NCI-H2227 treated with DMSO at 0.1 percent for 48 hours (cell line): ENCODE data around the gene CXCR1.
"Not testable (repeated sequence)": the region's sequence is repeated elsewhere in the genome, so short reads cannot be mapped to it uniquely, and the experiment has no call there.

ENCODE experiments used
- DNase-seq: peaks from one replicate; lab custom pipeline; 2025; lab: John Stamatoyannopoulos, UW

The CXCR1 gene

DNA sequence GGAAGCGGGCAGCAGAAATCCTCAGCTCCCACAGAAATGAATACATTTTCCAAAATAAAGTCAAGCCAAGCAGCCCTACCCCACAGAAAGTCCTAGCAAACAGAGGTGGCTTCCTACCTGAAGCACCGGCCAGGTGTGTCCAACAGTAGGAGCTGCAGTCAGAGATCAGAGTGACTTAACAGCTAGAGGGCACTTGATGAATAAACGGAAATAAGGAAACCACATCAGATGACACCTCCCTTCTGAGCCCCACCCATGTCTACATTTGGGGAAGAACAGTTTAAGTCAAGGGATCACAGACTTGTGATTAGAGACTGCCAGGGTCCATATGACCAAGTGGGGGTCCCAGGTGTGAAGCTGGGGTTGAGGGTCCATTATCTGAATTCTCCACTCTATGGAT is at the start of gene CXCR1:
Gene CXCR1 (minus strand): TSS at position 172 of the 400 bp plus-strand sequence. CDS start 1,751 bp downstream, outside the sequence.
- DNase-seq: no peak

DNA sequence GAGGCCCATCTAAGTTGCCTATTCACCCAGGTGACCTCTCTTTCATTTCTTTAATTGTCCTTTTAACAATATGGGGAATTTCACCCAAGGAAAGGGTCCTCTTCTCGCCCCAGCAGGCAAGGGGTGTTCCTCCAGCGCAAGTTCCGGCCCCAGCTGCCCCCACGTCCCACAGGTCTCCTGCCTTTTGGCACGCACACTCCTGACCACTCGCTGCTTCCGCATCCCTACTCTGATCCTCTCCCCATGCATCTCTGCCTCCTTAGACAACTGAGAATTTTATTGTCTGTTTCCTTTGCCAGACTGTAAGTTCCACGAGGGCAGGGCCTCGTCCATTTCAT is 49.5 kb upstream of the CXCR1 start:
- DNase-seq: no peak

DNA sequence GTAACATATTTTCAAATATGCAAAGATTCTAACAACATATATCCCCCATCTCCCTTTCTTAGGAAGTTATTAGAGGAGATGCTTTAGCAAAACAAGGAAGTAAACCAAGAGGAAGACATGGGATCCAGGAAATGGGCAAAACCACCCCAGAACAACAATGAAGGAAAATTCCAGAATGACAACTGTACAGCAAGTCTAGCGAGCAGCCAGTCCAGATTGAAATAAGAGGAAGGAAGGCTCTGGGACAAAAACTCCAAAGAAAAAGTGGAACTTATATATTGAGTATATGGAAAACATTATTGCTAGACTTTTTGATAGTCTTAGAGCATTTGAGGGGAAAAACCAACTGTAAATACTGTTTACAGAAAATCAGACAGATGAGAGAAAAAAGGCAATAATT is 47.4 kb upstream of the CXCR1 start:
- no peak for DNase-seq

DNA sequence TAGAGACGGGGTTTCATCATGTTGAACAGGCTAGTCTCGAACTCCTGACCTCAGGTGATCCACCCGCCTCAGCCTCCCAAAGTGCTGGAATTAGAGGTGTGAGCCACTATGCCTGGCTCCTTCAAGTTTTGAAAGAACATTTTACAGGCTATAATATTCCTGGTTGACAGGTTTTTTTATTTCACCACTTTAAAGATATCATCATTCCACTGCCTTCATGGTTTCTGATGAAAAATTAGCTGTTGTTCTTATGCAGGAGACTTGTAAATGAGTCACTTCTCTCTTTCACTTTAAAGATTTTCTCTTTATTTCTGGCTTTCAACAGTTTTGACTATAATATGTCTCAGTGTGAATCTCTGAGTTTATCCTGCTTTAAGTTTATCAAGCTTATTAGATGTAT is 42.3 kb upstream of the CXCR1 start:
- DNase-seq: no peak

DNA sequence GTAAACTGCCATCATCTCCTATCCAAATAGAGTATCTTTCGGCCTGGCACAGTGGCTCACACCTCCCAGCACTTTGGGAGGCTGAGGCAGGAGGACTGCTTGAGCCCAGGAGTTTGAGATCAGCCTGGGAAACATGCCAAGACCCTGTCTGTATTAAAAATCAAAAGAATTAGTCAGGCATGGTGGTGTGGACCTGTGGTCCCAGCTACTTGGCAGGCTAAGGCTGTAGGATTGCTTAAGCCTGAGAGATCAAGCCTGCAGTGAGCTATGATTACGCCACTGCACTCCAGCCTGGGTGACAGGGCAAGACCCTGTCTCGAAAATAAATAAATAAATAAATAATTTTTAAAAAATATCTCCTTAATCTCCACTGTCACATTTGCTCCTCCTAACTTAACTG is 35.5 kb upstream of the CXCR1 start:
- DNase-seq: no peak

DNA sequence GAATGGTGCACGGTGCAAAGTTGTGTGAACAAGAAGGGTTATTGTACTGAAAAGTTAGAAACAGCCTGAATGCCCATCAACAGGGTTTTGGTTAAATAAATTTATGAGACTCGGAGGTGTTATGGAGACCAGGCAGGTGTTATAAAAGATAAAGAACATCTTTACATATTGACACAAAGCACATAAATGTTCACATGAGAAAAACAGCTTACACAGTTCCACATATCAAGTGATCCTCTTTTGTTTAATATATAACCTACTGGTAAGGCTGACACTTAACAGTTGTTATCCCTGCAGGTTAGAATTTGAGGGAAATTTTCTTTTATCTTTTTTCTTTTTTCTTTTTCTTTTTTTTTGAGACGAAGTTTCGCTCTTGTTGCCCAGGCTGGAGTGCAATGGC is 30.2 kb upstream of the CXCR1 start:
- no peak for DNase-seq

DNA sequence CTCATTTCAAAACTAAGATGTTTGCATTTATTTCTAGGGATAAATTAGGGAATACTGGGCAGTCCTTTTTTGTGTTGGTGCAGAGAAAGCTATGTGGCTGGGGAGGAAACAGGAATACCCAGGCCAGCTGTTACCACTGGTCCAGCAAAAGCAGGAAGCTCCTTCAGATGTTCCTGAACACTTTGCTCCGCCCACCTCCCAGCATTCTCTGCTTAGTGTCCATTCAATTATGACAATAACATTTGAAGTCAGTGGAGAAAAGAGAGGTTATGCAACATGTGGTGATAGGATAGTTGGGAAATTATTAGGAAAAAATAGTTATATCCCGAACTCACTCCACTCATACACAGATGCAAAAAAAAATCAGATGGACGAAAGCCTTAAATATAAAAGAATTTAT is 28.1 kb upstream of the CXCR1 start:
- no peak for DNase-seq

DNA sequence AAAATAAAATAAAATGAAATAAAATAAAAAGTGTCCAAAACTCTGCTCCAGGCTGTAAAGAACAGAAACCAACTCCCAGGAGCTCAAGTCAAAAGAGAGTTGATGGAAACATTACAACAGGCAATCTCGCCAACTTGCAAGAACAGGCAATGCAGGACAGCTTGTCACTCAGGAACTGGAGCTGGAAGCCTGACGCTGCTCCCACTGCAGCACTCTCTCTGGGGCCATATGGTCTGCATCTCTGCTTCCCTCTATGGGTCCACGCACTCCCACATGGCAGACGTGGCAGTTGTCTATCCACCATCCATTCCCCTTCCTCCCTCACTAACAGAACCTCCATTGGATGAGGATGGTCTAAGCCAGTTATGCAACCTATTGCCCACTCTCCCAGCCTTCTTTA is 26.9 kb upstream of the CXCR1 start:
- DNase-seq: no peak

DNA sequence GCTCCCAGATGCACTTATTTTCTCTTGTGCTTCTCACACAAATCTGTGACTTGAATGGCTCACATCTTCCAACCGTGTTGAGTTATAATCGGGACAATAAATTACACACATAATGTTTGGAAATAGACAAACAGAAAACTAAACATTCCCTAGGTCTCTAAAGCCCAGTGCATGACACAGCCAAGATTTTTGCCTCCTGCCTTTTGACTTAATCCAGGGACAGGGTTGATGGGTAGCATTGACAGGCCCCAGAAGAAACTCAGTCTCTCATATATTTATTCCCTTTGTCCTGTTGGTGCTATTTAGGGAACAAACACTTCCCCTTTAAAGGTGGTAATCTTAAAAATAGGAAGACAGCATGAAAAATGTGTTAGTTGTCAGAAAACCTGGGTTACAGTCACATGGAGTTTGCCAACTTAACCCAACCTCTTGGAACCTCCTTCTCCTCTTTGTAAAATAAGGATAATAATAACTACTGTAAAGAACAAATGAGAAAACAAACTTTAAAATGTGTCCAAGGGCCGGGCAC is 26.2 kb upstream of the CXCR1 start:
- no peak for DNase-seq

DNA sequence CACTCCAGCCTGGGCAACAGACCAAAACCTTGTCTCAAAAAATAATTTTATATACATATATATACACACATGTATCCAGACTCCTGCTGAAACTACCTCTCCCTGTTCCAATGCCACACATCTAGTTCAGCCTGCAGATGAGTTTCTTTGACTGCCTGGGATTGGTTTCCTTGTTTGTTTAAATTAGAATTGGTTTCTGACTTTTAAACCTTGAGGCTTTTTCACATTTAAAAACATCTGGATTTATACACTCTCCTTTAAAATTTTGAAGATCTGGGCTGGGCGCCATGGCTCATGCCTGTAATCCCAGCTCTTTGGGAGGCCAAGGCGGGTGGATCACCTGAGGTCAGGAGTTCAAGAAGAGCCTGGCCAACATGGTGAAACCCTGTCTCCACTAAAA is 21.8 kb upstream of the CXCR1 start:
- DNase-seq: no peak

DNA sequence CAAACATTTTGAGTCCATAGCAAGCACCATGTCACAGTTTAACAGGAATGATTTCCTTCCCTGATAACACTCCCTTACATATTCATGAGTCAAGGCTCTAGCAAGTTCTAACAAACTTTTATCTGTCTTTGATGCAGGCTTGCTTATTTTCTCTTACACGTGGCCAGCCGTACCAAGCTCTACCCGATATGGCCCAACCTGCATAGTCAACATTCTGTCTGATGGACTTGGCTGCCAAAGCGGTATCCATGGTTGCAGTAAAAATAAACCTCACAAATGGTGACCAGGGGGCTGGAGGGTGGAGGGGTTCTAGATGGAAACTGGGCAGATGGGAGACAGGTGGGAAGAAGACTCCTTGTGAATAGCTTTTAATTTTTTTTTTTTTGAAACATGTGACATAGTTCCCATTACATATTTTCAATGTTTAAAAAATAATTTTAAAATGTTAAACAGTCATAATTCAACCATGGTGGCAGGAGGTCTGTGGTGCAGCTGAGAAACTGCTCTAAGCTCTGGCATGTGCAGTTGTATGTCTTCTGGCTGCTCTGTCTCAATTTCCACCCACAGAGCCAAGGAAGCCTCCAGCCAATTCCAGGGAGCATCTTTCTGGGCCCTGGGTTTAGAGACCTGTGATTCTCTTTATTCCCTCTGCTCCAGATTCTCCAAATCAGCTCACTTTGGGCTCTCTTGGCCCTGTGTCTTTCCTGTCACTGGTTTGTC is 20.7 kb upstream of the CXCR1 start:
- DNase-seq: no peak

DNA sequence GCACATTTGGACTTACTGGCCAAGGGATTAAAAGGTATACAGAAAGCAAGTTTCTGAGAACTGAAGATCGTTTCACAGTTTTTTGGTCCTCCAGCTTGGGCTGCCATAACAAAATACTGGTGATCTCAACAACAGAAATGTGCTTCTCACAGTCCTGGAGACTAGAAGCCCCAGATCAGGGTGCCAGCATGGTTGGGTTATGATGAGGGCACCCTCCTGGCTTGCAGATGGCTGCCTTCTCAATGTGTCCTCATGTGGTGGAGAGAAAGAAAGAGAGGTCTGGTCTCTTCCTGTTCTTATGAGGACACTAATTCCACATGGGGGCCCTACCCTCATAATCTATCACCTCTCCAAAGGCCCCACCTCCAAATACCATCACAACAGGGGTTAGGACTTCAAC is 20.1 kb upstream of the CXCR1 start:
- DNase-seq: no peak

DNA sequence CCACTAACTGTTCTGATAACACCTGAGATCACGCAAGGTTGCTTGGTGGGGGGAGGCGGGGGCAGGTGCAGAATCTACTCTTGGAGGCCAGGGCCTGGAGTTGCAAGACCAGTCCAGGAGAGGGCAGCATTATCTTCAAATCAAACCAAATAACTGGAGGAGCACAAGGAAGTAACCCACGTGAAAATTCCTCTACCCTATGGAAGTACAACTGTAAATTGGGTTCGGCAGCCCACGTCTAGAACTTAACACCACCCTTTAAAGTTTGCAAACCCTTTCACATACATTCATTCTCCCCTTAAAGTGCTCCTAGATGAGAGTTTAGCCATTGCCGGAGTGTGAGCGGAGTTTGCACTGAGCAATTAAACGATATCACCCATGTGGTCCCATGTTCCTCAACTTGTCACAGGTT is 19.6 kb upstream of the CXCR1 start:
- DNase-seq: peak; percentile 66

DNA sequence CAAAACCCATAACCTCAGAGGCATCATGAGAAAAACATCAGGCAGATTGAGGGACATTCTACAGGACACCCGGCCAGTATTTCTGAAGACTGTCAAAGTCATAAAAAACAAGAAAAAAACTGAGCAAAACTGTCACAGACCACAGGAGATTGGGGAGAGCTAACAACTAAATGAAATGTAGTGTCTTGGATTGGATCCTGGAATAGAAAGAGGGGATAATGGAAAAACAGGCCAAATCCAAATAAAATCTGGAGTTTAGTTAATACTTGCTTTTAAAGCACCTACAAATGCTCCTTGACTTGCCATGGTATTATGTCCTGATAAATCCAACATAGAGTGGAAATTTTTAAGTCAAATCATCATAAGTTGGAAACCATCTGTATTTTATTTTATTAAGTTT is 17.6 kb upstream of the CXCR1 start:
- DNase-seq: no peak

DNA sequence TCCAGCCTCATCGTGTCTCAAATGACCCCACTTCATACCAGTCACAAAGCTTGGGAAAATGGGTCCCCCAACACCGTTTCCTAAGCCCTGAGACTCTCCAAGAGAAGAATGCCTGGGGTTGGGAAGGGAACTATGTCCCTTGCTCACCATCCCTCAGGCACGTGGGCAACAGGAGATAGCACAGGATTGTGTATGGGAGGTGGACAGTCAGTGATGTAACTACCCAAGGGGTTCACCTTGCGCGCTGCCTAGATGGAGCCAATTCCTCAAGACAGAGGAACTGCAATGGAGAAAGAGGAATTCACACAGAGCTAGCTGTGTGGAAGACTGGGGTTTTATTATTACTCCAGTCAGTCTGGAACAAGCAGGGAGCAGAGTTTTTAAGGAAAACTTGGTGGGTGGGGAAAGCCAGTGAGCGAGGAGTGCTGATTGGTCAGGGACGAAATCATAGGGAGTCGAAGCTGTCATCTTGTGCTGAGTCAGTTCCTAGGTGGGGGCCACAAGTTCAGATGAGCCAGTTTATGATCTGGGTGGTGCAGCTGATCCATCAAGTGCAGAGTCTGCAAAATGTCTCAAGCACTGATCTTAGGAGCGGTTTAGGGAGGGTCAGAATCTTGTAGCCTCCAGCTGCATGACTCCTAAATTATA is 13.8 kb upstream of the CXCR1 start:
- DNase-seq: no peak

DNA sequence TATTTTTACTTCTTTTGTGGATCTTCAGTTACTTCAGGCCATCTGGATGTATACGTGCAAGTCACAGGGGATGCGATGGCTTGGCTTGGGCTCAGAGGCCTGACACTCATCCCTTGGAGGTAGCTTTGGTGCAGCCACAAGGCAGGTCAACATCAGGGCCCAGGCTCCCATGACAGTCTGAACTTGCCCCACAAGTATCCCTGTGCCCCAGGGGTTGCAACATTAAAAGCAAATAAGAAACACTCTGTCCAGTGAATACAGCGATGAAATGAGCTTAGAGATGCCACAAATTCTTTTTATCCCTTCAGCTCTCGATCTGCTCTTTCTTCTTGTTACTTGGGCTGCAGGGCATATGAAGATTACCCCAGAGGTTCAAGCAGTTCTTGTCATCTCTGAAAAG is 13.0 kb upstream of the CXCR1 start:
- no peak for DNase-seq

DNA sequence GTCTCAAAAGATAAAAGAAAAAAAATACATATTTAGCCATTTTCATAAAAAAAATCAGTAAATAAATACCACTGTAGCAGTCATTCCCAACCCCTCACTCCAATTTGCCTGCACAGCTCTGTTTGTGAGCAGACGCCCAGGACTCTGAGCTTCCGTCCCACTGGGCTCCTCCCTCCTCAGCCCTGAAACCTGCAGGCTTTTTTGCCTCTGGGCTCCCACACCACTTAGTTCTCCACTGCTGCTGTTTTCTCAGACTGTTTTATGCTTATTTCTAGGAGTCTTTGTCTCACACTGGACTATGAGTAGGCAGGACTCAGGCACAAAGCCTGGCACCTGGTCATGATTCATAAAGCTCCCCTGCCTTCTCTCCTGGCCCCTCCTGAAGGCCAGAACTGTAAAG is 6.1 kb upstream of the CXCR1 start:
- no peak for DNase-seq

DNA sequence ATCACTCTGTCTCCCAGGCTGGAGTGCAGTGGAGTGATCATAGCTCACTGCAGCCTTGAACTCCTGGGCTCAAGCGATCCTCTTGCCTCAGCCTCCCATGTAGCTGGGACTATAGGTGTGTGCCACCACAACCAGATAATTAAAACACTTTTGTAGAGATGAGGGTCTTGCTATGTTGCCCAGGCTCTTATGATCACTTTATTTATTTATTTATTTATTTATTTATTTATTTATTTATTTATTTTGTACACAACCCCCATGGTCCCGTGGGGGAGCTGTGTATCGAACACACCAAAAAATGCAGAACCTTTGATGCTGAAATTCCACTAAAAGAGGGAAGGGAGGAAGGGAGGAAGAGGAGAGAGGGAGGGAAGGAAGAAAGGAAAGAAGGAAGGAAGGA is 5.0 kb upstream of the CXCR1 start:
- not testable (repeated sequence) for DNase-seq

DNA sequence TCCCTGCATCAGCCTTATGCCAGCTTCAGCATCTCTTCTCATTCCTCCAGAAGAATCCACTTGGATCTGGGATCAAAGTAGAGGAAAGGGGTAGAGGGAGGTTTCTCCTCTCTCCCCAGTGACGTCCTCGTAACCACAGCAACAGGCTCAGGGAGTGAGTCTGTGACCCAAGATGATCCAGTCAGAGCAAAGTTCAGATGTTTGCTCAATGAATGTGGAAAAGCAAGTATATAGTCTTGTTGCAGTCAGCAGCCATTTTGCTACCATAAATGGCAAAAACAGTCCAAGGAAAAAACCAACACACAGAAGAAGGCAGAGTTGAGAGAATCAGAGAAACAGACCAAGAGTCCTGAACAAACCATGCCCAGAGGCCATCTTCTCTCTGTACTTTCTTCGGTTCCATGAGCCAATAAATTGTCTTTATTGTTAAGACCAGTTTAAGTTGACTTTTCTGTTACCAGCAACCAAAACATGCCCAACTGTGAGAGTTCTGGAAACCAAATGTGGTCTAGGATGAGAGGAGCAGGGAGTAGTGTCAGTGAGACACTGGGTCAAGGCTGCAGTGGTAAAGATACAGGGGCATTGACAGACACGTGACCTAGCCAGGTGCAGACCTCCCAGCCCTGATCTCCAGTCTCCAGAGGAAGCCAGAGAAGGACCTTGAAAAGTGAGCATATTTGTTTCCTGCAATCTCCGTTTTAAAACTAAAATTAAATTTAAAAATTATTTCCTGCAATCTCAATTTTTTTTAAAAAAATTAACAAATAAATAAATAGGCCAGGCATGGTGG is 3.2 kb upstream of the CXCR1 start:
- DNase-seq: no peak

DNA sequence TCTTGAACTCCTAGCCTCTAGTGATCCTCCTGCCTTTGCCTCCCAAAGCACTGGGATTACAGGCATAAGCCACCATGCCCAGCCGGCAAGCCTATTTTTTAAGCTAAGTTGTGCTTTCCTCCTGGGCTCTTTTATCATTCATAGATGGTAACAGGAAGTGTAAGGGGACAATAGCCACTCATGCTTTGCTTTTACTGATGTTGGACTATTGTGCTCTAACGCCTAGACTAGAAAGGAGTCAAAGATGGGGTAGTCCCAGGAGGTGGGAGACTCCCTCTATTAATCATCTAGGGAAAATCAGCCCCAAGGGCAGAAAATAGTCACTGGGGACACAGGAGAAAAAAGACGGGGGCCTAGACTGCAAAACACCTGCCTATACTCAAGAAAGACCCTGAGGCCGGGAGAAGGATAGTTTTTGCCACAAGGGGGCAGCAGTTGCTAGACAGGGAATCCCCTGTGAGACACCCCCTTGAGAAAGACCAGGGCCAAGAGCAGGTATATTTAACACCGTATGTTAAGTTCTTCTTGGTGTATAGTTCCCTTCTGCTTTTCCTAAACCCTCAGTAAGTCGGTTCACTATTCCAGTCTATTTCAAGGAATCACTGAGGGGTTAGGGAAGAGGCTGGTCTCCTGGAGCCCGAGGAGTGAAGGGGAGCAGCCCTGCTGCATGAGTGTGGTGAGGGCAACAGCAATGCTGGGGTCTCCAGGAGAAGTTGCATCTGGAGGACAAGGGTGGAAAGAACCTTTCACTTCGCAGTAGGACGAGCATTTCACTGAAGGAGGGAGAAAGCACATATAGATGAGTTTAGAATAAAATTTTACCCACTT is 2.1 kb upstream of the CXCR1 start:
- DNase-seq: no peak

DNA sequence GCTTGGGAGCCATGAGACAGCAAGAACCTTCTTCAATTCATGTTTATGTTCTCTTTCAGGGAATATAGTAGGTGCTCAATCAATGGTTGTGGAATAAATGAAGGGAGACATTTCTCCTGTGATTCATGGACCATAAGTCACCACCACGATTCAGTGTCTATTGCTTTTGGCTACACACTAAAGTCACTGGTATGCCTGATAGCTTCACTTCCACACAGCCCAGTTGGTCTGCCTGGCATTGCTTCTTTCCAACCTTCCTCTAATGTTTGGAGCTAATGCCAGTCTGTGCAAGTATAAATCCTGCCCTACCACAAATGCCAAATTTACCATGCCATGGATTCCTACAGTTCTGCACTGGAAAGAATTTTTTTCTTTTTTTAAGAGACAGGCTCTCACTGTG is 1.3 kb upstream of the CXCR1 start:
- DNase-seq: no peak

DNA sequence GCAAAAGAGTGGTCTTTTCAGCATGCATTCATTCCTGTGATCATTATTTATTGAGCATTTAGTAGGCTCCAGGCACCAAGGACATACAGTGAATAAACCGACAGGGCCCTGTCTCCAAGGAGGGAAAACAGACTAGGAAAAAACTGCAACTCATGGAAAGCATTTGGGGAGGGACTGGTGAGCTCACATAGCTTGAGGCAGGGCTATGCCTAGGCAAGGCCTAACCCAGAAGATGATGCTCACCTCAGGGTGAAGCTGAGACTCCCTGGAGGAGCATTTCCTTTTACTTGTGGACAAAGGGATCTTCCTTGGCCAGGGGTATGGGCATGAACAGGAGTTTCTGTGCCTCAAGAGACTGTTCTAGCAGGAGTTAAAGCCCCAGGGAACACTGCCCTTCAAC is 3.9 kb downstream of the CXCR1 start:
- DNase-seq: no peak
